Mesodermal cell (in vitro differentiated cells): Measurements from ENCODE around the gene STON1.

Experiments
- H3K27ac ChIP-seq: 2 replicates; pipeline ENCODE4 v1.7.0; 2013; ENCODE audit warnings: mild to moderate bottlenecking, low read depth, low read length, moderate library complexity; ENCODE audit not compliant: severe bottlenecking
- H3K36me3 ChIP-seq: 2 replicates; pipeline ENCODE4 v1.7.1; 2013; ENCODE audit warnings: mild to moderate bottlenecking, low read length, moderate library complexity; ENCODE audit not compliant: control insufficient read depth, insufficient read depth
- H3K4me1 ChIP-seq: one replicate; pipeline ENCODE4 v1.7.1; 2013; ENCODE audit warnings: mild to moderate bottlenecking, low read length; ENCODE audit not compliant: insufficient read depth, control insufficient read depth, poor library complexity, severe bottlenecking
- H3K4me3 ChIP-seq: 2 replicates; pipeline ENCODE4 v1.7.0; 2013; ENCODE audit warnings: low read length, control low read depth, mild to moderate bottlenecking; ENCODE audit not compliant: insufficient read depth, poor library complexity, severe bottlenecking; ENCODE audit errors: extremely low read depth
- H3K9me3 ChIP-seq: 2 replicates; pipeline ENCODE4 v1.7.1; 2013; ENCODE audit warnings: mild to moderate bottlenecking, low read length, moderate library complexity; ENCODE audit not compliant: control insufficient read depth
- WGBS, 2 experiments: methylation state at CpG; one replicate each; pipeline ENCODE4 v1.1.5; 2013; ENCODE audit warnings: missing lambda C conversion rate in 2 of 2; ENCODE audit not compliant: insufficient coverage in 2 of 2; 5-methylcytosine and 5-hydroxymethylcytosine counted together

The STON1 gene

GRCh38 chr2:48572816-48573215 is 42.9 kb downstream of the STON1 start:
- Histone ChIP-seq H3K36me3 (peaks cover 6% of the 10 kb centered on the region), H3K9me3 (no peaks in the 10 kb centered on the region), H3K4me1 (no peaks in the 10 kb centered on the region), H3K4me3 (no peak overlapping the region), H3K27ac (peak overlapping the region; percentile 10)
- WGBS, 2 experiments: 42 to 60% methylated on average over 2 to 5 of the region's 5 CpGs

DNA sequence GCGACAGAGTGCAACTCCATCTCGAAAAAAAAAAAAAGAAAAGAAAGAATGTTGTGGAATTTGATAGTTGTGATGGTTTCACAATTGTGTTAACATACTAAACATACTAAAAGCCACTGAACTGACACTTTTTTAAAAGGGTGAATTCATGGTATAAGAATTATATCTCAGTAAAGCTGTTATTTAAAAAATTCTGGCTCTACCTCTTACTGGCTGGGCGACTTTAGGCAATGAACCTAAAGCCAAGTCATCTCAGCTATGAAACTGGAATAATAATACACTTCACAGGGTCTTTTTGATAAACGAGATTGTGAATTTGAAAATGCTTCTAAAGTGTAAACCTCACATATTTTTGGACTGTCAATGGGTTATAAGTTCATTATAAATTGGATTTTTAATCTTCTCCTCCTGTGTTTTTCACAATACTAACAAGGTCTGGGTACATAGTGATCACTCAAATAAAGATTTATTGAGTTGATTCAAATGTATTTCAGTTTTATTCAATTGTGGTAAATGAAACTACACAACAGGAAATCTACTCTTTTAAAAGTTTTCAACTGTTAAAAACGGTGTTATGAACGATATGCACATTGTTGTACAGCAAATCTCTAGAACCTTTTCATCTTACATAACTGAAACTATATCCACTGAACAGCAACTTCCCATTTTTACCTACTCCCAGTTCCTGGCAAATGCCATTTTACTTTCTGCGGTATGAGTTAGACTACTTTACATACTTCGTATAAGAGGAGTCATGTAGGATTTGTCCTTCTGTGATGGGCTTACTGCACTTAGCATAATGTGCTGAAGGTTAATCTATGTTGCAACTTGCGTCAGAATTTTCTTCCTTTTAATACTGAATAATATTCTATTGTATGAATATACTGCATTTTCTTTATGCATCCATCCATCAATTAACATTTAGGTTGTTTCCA is 44.7 kb downstream of the STON1 start:
- WGBS, 2 experiments: 90 to 96% methylated on average over 2 of the region's 9 CpGs
- peaks cover 6% of the 10 kb centered on the region for H3K36me3 ChIP-seq
- no peaks in the 10 kb centered on the region for H3K9me3 ChIP-seq
- H3K4me1 ChIP-seq: no peaks in the 10 kb centered on the region
- H3K4me3 ChIP-seq: no peak overlapping the region
- no peak overlapping the region for H3K27ac ChIP-seq

- no peak overlapping the region for H3K27ac ChIP-seq
Observed at GRCh38 chr2:48578313-48578712, 48.4 kb downstream of the STON1 start.

DNA sequence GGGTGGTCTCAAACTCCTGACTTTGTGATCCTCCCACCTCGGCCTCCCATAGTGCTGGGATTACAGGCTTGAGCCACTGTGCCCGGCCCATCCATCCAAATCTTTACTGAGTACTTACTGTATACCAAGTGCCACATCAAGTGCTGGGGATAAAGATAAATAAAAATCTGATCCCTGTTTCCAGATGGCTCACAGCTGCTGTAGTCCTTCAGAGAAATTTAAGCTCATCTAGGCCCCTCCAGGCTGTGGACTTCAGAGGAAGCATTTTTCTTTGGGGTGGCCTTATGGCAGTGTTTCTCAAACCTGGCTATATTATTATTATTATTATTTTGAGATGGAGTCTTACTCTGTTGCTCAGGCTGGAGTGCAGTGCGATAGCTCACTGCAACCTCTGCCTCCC is 54.0 kb downstream of the STON1 start:
- WGBS, 2 experiments: 93 to 100% methylated on average over 1 to 2 of the region's 3 CpGs
- Histone ChIP-seq H3K9me3 (no peaks in the 10 kb centered on the region), H3K4me1 (no peaks in the 10 kb centered on the region), H3K36me3 (peaks cover 53% of the 10 kb centered on the region), H3K27ac (no peak overlapping the region), H3K4me3 (no peak overlapping the region)

More at GRCh38 chr2:48578313-48578712, 48.4 kb downstream of the STON1 start:
- no CpG with 5 or more reads among the region's 4 CpGs for WGBS, 2 experiments
- no peaks in the 10 kb centered on the region for H3K4me1 ChIP-seq
- H3K4me3 ChIP-seq: no peak overlapping the region
- peaks cover 34% of the 10 kb centered on the region for H3K36me3 ChIP-seq
- no peaks in the 10 kb centered on the region for H3K9me3 ChIP-seq

GRCh38 chr2:48584551-48584950 is 54.6 kb downstream of the STON1 start:
- Histone ChIP-seq H3K4me3 (no peak overlapping the region), H3K9me3 (no peaks in the 10 kb centered on the region), H3K36me3 (peaks cover 53% of the 10 kb centered on the region), H3K4me1 (no peaks in the 10 kb centered on the region), H3K27ac (no peak overlapping the region)
- WGBS, 2 experiments: 97 to 100% methylated on average over 1 to 4 of the region's 4 CpGs

- Histone ChIP-seq H3K36me3 (peaks cover 42% of the 10 kb centered on the region), H3K4me1 (no peaks in the 10 kb centered on the region), H3K4me3 (no peak overlapping the region), H3K9me3 (no peaks in the 10 kb centered on the region), H3K27ac (no peak overlapping the region)
- 71 to 72% methylated on average over 4 of the region's 4 CpGs for WGBS, 2 experiments
Observed at GRCh38 chr2:48586433-48586832, 56.5 kb downstream of the STON1 start.

- H3K9me3 ChIP-seq: no peaks in the 10 kb centered on the region
- H3K27ac ChIP-seq: no peak overlapping the region
- WGBS, 2 experiments: 88 to 89% methylated on average over 4 to 5 of the region's 5 CpGs
- no peaks in the 10 kb centered on the region for H3K4me1 ChIP-seq
- H3K4me3 ChIP-seq: no peak overlapping the region
- peaks cover 36% of the 10 kb centered on the region for H3K36me3 ChIP-seq
Observed at GRCh38 chr2:48587560-48587959, 57.6 kb downstream of the STON1 start.

- WGBS, 2 experiments: no CpG with 5 or more reads among the region's 3 CpGs
- Histone ChIP-seq H3K27ac (no peak overlapping the region), H3K9me3 (no peaks in the 10 kb centered on the region), H3K4me1 (no peaks in the 10 kb centered on the region), H3K4me3 (no peak overlapping the region), H3K36me3 (peaks cover 32% of the 10 kb centered on the region)
Observed at GRCh38 chr2:48587961-48588360, 58.0 kb downstream of the STON1 start.

GRCh38 chr2:48588745-48589144 is 58.8 kb downstream of the STON1 start:
- Histone ChIP-seq H3K9me3 (no peaks in the 10 kb centered on the region), H3K4me1 (no peaks in the 10 kb centered on the region), H3K36me3 (peaks cover 28% of the 10 kb centered on the region), H3K4me3 (no peak overlapping the region), H3K27ac (no peak overlapping the region)
- no CpG with 5 or more reads among the region's 1 CpG for WGBS, 2 experiments

DNA sequence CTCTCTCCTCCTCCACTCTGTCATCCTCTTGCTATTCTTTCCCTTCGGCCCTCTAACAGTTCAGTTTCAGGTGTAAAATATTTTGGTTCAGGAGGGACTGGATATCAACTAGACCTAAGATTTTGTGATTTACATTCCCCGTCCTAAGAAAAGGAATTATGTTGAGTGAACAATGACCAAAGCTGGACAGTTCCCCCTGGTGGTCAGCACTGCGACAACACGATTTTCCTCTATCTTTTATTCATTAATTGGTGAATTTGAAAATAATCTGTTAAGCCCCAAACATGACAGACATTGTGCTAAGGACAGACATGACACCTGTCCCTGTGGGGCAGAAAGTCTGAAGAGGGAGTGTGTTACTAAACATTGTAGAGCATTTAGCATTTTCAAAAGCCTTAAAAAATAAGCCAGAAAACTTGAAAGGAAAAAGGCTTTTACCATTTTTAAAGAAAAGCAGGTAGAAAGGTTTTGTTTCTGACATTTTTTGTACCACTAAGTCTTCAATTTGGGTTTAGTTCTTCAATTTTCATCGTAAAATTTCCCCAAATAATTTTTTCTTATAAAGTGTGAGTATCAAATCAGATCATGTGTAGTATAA is 59.3 kb downstream of the STON1 start:
- peaks cover 29% of the 10 kb centered on the region for H3K36me3 ChIP-seq
- H3K9me3 ChIP-seq: no peaks in the 10 kb centered on the region
- H3K4me1 ChIP-seq: no peaks in the 10 kb centered on the region
- no peak overlapping the region for H3K4me3 ChIP-seq
- WGBS, 2 experiments: 50% methylated on average over 1 of the region's 5 CpGs; no CpG with 5 or more reads in 1 of the 2 experiments
- no peak overlapping the region for H3K27ac ChIP-seq

GRCh38 chr2:48590017-48590416 is 60.1 kb downstream of the STON1 start:
- Histone ChIP-seq H3K4me1 (no peaks in the 10 kb centered on the region), H3K4me3 (no peak overlapping the region), H3K9me3 (no peaks in the 10 kb centered on the region), H3K36me3 (peaks cover 21% of the 10 kb centered on the region), H3K27ac (no peak overlapping the region)
- WGBS, 2 experiments: no CpG with 5 or more reads among the region's 1 CpG
